ENCODE results near the gene PIK3AP1. TPM values are rescaled to one million over a fixed set of nuclear protein-coding genes. Genes with fewer than 3 reads are reported as not detected.

Gene PIK3AP1
- total and polyA plus RNA-seq, 2 of the 13 experiments (the other 11 are each of a cell fraction or from before 2014, with no cell fraction given) = 3.6 to 13.8 TPM

- CTCF ChIA-PET (ENCODE audit: low intra/inter-chr PET ratio, low total read pairs) = no interaction called here
- Histone ChIP-seq H3K4me2 (ENCODE audit: low read depth, low read length) (no peak overlapping the region), H2AFZ (ENCODE audit: low read length) (no peak overlapping the region), H3K79me2 (ENCODE audit: insufficient read depth, low read length) (no peaks in the 10 kb centered on the region), H3K27me3 (ENCODE audit: control insufficient read depth in 1 of 2, insufficient read depth in 2 of 2, low read length in 2 of 2) (no peaks in the 10 kb centered on the region), H3K9ac (ENCODE audit: insufficient read depth, low read depth, low read length) (no peak overlapping the region), H3K27ac (ENCODE audit: extremely low read length, insufficient read depth, low read length) (no peak overlapping the region), H3K4me3 (replicated peaks in 1 of 3; ENCODE audit: insufficient read depth in 1 of 3, low read depth in 2 of 3, low read length in 3 of 3) (no peak overlapping the region), H3K4me1 (ENCODE audit: insufficient read depth, low read length) (peaks cover 58% of the 10 kb centered on the region), H4K20me1 (ENCODE audit: insufficient read depth, low read length) (no peaks in the 10 kb centered on the region), H3K9me3 (ENCODE audit: low read length) (no peaks in the 10 kb centered on the region), H3K36me3 (replicated peaks in 1 of 2; ENCODE audit: control insufficient read depth in 1 of 2, insufficient read depth in 2 of 2, low read length in 2 of 2) (no peaks in the 10 kb centered on the region)
- BruUV-seq (replicated peaks) = no TSS peak
- DNase-seq (ENCODE audit: low spot score) = no peak
- POLR2A ChIA-PET = no interaction called here
- in situ Hi-C loops (cut with HindIII; ENCODE audit: extremely low pct_ligation_motif_present, low pct_unique_long_range_greater_than_20kb) (no loop called here), intact Hi-C loops (cut with micrococcal nuclease; ENCODE audit: unreplicated experiment) (no loop called here)
- FAIRE-seq = no peak
- whole genome bisulfite sequencing (ENCODE audit: low lambda C conversion rate) = 75% methylated on average over 2 of the region's 2 CpGs
- no peak for ATAC-seq
- peak; percentile 66 for TF ChIP-seq HNRNPK (IDR thresholded peaks at IDR 0.05; ENCODE audit: low read depth, low read length, poor library complexity, severe bottlenecking)
- no peak for TF ChIP-seq CREB3 (CRISPR knock-in tag; IDR thresholded peaks at IDR 0.05)
- no peak for TF ChIP-seq ZNF747 (CRISPR knock-in tag; IDR thresholded peaks at IDR 0.05; ENCODE audit: borderline replicate concordance)
- peak; percentile 68 for TF ChIP-seq ZNF770 (CRISPR knock-in tag; IDR thresholded peaks at IDR 0.05)
- TF ChIP-seq NFKBIZ (CRISPR knock-in tag; IDR thresholded peaks at IDR 0.05) = no peak
- no peak for TF ChIP-seq SMARCC2 (IDR thresholded peaks at IDR 0.05)
- TF ChIP-seq HINFP (CRISPR knock-in tag; IDR thresholded peaks at IDR 0.05; ENCODE audit: low read depth) = no peak
- no peak for TF ChIP-seq ZNF512B (CRISPR knock-in tag; IDR thresholded peaks at IDR 0.05; ENCODE audit: borderline replicate concordance)
- TF ChIP-seq HBP1 (CRISPR knock-in tag; IDR thresholded peaks at IDR 0.05; ENCODE audit: low read depth) = no peak
- no peak for TF ChIP-seq SRSF1 (optimal IDR thresholded peaks at IDR 0.05; ENCODE audit: low read depth, low read length)
- no peak for TF ChIP-seq HOXD1 (CRISPR knock-in tag; IDR thresholded peaks at IDR 0.05)
- TF ChIP-seq ZNF430 (CRISPR knock-in tag; IDR thresholded peaks at IDR 0.05) = no peak
- no peak for TF ChIP-seq HNF1B (CRISPR knock-in tag; IDR thresholded peaks at IDR 0.05)
- TF ChIP-seq HNF4A (CRISPR knock-in tag; IDR thresholded peaks at IDR 0.05) = no peak
These were observed 58.7 kb downstream of the PIK3AP1 start for GRCh38 chr10:96661632-96662031.
